ENCODE data around the gene THEMIS. TPM values are rescaled to one million over a fixed set of nuclear protein-coding genes. Genes with fewer than 3 reads are reported as not detected.
"Not testable (repeated sequence)": the region's sequence is repeated elsewhere in the genome, so short reads cannot be mapped to it uniquely, and the experiment has no call there.

THEMIS gene, protein sequence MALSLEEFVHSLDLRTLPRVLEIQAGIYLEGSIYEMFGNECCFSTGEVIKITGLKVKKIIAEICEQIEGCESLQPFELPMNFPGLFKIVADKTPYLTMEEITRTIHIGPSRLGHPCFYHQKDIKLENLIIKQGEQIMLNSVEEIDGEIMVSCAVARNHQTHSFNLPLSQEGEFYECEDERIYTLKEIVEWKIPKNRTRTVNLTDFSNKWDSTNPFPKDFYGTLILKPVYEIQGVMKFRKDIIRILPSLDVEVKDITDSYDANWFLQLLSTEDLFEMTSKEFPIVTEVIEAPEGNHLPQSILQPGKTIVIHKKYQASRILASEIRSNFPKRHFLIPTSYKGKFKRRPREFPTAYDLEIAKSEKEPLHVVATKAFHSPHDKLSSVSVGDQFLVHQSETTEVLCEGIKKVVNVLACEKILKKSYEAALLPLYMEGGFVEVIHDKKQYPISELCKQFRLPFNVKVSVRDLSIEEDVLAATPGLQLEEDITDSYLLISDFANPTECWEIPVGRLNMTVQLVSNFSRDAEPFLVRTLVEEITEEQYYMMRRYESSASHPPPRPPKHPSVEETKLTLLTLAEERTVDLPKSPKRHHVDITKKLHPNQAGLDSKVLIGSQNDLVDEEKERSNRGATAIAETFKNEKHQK
- total RNA-seq = 0.10 TPM

GRCh38 chr6:127900935-127901334 lies at the start of gene THEMIS:
TSS of gene THEMIS (minus strand) at chr6:127901058. CDS start at chr6:127900932, 126 bp downstream.
- no peak for DNase-seq

- no peak for DNase-seq
Observed at GRCh38 chr6:127949251-127949650, 48.4 kb upstream of the THEMIS start.

- no peak for DNase-seq
Observed at GRCh38 chr6:127946388-127946787, 45.5 kb upstream of the THEMIS start.

GRCh38 chr6:127945434-127946097 lies 44.7 kb upstream of the THEMIS start:
- no peak for DNase-seq

- no peak for DNase-seq
Observed at GRCh38 chr6:127941228-127941627, 40.4 kb upstream of the THEMIS start.

DNA sequence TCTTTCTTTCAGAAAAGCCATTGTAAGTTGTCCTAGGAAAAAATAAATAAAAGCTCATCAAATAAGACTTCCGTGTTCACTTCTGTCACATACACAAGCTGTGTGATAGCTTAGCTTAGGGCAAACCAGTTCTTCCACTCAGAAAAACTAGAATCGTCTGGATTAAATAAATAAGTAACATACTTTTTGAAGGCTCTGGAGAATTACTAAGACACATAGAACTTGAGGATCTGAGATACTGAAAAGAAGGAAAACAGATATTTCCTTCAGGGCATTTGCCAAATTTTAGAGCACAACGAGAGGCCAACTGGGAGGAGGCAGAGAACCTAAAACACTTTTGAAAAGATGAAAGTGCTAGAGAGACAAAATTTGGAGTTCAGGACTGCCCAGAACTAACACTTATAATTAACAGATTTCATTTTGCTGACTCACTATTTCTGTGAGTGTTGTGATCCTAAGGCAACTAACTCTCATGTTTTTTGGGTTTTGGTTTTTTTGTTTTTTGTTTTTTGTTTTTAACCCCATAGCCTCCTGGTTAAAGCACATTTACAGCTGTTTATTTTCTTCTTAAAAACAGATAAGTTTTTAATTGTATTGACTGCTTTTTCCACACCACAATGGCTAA lies 38.7 kb upstream of the THEMIS start:
- no peak for DNase-seq

DNA sequence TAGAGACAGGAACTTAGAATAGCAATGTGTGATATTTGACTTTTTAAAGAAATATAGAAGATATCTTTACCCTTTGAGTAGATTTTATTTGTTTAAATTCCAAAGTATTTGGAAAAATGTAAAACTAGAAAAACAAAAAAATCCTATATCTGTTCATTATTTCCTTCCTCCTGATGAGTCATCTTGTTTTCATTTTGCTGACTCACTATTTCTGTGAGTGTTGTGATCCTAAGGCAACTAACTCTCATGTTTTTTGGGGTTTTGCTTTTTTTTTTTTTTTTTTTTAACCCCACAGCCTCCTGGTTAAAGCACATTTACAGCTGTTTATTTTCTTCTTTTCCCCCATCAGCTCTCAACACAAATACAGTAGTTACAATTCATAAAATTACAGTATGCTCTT lies 37.8 kb upstream of the THEMIS start:
- no peak for DNase-seq

DNA sequence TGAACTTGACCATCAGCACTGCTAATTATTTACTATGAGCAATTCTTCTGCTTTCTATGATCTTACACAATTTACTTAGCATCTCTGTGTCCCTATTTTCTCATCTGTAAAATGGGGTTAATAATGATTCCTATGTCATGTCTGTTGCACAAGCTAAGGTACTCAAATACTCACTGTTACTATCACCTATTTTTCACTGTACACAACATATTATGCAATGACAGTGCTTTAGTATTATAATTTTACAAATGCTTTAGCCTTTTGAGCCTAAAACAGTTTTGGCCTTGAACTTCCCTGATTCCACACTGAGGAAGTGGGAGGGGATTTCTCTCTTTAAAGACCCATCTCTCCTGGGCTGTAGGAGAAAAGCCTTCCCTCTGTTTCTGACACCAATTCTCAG lies 36.9 kb upstream of the THEMIS start:
- DNase-seq = no peak

DNA sequence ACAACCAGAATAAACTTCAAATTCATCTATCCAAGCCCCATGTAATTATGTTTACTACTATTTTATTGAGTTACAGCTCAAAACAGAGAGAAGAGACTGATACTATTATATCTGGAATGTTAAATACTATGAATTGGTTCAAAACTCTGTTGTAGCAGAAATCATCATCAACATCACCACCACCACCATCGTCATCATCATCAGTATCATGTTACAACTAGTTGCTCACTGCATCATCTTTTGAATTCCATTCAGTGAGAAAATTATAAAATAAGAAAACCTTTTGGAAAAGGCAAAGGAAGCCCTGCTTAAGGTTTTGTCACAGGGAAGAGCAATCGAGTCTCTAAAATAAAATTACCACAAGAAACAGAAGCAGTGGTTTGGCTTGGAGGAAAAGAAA lies 36.2 kb upstream of the THEMIS start:
- no peak for DNase-seq

- no peak for DNase-seq
Observed at GRCh38 chr6:127934956-127935355, 34.1 kb upstream of the THEMIS start.

DNA sequence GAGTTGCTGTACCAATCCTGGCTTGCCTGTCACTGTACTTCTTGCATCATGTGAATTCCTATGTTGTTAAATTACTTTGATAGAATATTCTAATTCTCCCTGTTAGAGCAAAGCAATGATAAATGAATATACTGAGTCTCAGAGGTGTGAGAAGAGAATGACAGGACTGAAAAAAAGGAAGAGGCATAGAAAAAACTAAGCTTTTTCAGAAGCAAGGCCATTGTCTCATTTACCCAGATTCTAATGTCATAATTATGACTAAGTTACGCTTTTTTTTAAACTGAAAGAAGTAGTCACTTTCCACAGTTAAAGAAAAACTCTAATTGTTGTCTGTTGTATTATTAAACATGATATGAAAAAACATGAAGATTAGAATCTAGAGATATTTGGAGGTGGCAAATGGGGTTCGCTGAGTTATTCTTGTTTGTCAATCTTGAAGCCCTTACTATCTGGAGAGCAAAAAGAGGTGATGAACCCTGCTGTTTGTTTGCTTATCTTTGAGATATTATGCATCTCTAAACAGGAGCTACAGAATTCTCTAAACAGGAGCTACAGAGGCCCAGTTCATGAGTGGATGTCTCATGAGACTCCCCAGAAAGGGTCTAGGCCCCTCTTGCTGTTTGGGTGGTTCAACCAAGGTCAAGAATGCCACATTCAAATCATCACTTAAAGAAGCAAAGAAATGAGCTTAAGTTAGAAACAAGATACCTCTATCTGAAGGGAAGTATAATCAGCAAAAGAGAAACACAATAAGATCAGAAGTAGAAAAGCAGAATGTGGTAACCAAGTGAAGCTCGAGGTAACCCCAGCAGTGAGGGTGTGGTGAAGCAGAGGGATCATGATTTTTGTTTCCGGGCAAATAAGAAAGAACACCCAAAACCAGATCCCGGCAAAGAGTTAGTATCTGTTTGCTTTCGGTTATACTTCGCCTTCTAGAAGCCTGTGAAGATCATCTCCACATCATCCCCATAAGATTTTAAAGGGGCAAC lies 33.3 kb upstream of the THEMIS start:
- no peak for DNase-seq

GRCh38 chr6:127933137-127933536 lies 32.3 kb upstream of the THEMIS start:
- no peak for DNase-seq

- DNase-seq = no peak
Observed at GRCh38 chr6:127932708-127933107, 31.9 kb upstream of the THEMIS start.

DNA sequence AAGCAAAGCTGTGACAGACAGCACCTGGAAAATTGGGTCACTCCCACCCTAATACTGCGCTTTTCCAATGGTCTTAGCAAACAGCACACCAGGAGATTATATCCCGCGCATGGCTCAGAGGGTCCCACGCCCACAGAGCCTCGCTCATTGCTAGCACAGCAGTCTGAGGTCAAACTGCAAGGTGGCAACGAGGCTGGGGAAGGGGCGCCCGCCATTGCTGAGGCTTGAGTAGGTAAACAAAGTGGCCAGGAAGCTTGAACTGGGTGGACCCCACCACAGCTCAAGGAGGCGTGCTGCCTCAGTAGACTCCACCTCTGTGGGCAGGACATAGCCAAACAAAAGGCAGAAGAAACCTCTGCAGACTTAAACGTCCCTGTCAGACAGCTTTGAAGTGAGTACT lies 25.6 kb upstream of the THEMIS start:
- DNase-seq = not testable (repeated sequence)

DNA sequence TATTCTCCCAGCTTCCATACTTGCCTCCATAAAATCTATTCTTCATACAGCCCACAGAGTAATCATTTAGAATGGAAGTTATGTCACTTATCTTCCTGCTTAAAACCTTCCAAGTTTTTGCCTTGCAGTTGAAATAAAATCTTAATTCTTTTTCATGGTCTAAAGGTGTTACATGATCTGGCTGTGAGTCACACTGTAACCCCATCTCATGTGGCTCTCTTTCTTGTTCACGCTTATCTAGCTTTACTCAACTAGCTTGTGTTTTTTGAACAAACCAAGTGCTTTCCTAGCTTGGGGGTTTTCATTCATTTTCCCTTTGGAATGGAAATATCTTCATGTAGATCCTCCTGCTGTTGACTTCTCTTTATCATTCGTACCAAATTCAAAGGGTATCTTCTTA lies 23.6 kb upstream of the THEMIS start:
- DNase-seq = no peak

DNA sequence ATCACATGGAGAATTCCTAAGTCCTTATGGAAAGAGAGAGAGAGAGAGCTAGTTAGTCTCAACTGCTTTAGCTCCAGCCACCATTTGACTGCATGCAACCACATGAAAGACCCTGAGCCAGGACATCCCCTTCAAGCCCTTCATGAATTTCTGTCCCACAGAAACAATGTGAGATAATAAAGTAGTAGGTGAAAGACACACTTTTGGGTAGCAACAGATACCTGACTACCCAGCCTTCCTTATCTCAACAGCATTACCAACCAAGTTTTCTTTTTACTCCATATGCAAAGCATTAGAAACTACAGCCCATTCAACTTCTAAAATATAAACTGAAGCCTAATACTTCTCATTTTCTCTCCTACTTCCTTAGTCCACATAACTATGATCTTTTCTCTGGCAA lies 23.2 kb upstream of the THEMIS start:
- DNase-seq = no peak

- no peak for DNase-seq
Observed at GRCh38 chr6:127923135-127923534, 22.3 kb upstream of the THEMIS start.

- DNase-seq = no peak
Observed at GRCh38 chr6:127921982-127922381, 21.1 kb upstream of the THEMIS start.

- DNase-seq = no peak
Observed at GRCh38 chr6:127920804-127921203, 19.9 kb upstream of the THEMIS start.

- DNase-seq = no peak
Observed at GRCh38 chr6:127918506-127919427, 17.9 kb upstream of the THEMIS start.

GRCh38 chr6:127917766-127918165 lies 16.9 kb upstream of the THEMIS start:
- no peak for DNase-seq

All from skin of body (tissue), 2 donors.